Nucleus accumbens (tissue), 56 donors: Measurements from ENCODE around the gene RUFY2.

Experiments used
- DNase-seq, 56 donors: peaks; one replicate each; lab custom pipeline; 2025; lab: John Stamatoyannopoulos, UW

Gene RUFY2, protein sequence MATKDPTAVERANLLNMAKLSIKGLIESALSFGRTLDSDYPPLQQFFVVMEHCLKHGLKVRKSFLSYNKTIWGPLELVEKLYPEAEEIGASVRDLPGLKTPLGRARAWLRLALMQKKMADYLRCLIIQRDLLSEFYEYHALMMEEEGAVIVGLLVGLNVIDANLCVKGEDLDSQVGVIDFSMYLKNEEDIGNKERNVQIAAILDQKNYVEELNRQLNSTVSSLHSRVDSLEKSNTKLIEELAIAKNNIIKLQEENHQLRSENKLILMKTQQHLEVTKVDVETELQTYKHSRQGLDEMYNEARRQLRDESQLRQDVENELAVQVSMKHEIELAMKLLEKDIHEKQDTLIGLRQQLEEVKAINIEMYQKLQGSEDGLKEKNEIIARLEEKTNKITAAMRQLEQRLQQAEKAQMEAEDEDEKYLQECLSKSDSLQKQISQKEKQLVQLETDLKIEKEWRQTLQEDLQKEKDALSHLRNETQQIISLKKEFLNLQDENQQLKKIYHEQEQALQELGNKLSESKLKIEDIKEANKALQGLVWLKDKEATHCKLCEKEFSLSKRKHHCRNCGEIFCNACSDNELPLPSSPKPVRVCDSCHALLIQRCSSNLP

DNA sequence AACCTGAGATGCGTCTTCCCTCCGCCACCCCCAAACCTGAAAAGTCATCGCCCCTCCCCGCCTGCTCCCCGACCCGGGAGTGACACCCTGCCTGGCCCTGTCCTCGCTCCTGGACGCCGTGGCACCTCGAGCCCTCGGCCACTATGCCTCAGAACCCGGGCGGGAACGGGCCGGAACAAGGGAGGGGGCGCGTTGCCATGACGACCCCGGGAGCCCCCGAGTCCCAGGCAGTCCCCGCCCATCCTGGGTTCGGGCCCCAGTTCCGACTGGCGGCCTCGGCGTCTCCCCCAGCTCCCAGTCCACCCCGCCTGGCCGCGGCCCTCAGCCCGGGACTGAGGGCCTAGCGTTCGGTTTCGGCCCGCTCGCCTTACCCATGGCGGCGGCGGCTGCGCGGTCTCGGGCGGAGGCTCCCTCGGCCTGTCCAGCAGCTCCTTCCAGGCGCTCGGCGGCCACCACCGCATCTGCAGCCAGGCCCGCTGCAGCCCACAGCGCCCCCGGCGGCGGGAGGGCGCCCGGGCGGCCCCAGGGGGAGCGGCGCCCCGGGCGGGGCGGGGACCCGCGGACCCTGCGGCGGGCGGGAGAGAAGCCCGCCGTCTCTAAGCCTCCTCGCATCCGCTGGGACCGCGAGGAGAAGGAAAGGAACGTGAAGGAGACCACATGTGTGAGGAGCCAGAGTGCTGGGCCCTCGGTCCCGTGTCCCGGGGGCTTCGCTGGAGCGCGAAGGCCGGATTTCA is at the start of gene RUFY2:
Gene RUFY2, minus strand, starts transcription at position 463 of the 734 bp plus-strand sequence. Its CDS starts 88 bp downstream, at position 375.
- peak in 54 of 56 donors; percentile 20 to 93 (median 80) for DNase-seq

DNA sequence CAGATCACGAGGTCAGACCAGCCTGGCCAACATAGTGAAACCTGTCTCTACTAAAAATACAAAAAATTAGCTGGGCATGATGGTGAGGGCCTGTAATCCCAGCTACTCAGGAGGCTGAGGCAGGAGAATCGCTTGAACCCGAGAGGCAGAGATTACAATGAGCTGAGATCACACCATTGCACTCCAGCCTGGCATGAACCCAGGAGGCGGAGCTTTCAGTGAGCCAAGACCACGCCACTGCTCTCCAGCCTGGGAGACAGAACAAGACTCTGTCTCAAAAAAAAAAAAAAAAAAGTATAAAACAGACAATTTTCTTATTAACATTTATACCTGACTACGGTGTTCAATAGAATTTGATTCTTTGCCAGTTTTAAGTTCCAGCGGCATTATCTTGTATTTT is 42.6 kb upstream of the RUFY2 start:
- peak in 15 of 56 donors; percentile 0 to 41 (median 8) for DNase-seq

DNA sequence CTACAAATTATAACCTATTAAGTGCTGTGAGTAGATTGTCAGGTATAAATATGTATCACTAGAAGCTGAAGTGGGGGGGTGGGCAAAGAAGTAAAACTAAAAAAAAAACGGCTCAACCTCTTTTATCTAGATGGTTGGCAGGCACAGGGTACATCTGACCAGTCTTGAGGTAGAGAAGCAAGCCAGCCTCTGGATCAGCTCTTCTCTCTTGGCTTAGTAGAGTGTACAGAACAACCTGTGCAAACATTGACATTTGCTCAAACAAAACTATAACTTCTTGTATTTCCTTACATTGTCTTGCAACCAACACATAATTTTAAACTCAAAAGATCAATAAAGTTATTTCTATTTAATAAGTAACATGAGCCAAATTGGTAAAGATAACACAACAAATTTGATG is 39.1 kb upstream of the RUFY2 start:
- no peak for DNase-seq

DNA sequence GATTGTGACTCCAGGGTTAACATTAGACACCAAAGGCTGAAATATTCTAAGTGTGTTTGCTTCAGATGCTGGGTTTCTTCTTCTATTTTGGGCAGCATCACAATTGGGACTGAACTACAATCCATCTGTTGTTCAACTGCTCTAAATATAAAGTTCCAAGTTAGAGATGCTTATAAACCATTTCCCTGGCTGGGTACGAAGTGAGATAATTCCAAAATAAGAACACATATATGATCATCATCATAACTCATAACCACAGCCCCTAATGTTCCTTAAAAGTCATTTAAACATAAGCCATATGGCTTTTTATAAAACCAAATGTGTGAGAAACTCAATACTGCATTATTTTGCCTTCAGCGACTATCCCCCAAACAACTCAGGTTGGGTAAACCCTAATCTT is 35.9 kb upstream of the RUFY2 start:
- DNase-seq, result no peak

DNA sequence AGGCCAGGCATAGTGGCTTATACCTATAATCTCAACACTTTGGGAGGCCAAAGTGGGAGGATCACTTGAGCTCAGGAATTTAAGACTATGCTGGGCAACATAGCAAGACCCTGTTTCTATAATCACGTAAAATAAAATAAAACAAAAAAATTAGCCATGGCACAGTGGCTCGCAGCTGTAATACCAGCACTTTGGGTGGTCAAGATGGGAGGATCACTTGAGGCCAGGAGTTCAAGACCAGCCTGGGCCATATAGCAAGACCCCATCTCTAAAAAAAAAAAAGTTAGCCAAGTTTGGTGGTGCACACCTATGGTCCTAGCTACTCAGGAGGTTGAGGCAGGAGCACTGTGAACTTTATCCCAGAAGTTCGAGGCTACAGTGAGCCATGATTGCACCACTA is 33.8 kb upstream of the RUFY2 start:
- no peak for DNase-seq

DNA sequence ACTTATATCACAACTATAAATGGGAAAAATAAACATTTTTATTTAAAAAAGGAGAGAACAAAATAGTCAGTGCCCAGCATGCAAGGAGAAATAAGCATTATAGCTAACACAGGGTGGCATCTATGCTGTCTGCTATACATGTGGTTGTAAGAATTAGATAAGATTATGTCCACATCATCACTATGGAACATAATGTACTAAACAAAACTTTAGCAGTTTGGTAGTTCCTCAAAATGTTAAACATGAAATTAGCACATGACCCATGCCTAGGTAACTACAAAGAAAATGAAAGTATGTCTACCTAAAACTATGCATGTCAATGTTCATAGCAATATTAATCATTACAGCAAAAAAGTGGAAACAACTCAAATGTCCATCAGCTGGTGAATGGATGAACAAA is 28.7 kb upstream of the RUFY2 start:
- DNase-seq, result no peak

DNA sequence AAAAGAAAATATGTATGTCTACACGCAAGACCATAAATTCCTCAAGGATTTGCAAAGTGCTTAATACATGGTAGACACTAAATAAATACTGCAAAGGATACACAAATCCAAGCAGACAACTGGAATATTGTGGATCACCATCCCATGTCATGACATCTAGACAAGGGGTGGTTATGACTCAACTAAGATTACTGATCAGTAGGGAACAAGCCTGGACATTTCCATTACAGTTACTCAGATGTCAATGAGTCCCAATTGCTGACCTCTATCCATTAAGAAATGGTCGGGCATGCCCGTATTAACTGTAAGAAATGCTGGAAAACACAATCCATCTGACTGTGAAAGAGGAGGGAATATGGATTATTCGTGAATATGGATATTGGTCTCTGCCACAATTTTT is 27.6 kb upstream of the RUFY2 start:
- DNase-seq, result no peak

DNA sequence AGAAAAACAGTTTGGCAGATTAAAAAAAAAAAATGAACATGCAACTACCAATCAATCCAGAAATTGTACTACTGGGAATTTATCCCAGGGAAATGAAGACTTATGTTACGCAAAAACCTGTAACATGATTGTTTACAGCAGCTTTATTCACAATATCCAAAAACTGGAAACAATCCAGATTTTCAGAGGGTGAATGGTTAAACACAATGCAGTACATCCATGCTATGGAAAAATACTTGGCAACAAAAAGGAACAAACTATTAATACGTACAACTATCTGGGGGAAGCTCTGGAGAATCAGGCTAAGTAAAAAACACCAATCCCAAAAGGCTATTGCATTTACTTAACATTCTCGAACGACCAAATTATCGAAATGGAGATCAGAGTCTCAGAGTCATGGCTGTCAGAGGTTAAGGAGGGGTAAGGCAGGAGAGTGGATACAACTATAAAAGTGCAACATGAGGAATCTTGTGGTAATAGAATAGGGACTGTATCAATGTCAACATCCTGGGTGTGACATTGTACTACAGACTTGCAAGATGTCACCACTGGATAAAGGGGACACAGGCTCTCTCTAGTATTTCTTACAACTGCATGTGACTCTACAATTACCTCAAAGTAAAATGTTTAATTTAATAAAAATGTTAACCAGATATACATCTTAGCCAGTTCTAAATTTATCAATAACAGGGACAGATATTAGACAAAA is 21.5 kb upstream of the RUFY2 start:
- no peak for DNase-seq

DNA sequence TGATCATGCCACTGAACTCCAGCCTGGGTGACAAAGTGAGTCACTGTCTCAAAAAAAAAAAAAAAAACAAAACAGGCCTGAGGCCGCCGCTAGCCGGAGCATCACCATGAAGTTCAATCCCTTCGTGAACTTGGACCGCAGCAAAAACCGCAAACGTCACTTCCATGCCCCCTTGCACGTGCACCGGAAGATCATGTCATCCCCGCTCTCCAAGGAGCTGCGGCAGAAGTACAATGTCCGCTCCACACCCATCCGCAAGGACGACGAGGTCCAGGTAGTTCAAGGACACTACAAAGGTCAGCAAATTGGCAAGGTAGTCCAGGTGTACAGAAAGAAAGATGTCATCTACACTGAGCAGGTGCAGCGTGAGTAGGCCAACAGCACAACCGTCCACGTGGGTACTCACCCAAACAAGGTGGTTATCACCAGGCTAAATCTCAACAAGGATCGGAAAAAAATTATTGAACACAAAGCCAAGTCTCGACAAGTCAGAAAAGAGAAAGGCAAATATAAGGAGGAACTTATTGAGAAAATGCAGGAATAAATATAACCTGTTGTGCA is 17.5 kb upstream of the RUFY2 start:
- no peak for DNase-seq

DNA sequence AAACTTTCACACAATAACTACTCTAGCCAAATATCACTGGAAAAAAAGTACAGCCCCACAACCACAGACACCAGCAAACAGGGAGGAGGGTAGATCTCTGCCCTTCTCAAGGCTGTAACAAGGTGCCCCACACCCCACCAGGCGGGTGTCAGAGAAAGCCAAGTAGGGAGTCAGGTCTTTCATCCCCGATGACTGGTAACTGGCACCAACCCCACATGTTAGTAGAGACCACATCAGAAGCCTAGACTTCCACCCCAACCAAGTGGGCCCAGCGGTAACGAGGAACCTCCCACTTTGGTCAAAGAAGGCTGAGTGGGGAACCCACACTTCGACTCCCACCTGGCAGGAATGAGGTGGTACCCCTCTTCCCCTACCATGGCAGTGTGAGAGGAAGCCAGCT is 16.4 kb upstream of the RUFY2 start:
- DNase-seq, result no peak

DNA sequence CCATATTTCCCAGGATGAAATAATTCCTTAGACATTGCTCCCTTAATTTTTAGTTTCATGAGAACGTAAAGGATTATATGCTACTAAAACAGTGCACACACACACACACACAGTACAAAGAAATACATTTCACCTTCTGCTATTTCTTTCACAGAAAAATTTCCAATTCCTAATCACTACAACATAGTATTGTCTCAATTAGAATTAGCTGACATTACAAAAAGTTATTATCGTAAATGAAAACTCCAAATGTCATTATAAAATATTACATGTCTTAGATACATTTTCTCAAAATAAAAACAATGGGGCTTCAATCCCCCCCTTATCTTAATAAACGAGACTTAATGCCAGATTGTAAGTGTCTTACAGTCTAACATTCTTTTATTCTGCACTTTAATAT is 12.3 kb upstream of the RUFY2 start:
- DNase-seq, result no peak

DNA sequence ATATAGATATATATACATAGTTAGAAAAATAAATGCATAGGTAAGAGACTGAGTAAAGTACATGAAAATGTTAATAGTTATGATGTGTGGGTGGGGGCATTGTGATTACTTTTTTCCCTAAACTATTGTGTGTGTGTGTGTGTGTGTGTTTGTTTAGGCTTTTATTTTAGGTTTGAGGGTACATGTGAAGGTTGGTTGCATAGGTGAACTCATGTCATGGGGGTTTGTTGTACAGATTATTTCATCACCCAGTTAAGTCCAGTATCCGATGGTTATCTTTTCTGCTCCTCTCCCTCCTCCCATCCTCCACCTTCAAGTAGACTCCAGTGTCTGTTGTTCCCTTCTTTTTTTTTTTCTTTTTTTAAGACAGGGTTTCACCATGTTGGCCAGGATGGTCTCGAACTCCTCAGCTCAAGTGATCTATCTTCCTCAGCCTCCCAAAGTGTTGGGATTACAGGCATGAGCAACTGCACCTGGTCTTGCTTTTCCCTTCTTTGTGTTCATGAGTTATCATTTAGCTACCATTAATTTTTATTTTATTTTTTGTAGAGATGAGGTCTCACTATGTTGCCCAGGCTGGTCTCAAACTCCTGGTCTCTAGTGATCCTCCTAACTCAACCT is 1.9 kb upstream of the RUFY2 start:
- DNase-seq, result no peak

DNA sequence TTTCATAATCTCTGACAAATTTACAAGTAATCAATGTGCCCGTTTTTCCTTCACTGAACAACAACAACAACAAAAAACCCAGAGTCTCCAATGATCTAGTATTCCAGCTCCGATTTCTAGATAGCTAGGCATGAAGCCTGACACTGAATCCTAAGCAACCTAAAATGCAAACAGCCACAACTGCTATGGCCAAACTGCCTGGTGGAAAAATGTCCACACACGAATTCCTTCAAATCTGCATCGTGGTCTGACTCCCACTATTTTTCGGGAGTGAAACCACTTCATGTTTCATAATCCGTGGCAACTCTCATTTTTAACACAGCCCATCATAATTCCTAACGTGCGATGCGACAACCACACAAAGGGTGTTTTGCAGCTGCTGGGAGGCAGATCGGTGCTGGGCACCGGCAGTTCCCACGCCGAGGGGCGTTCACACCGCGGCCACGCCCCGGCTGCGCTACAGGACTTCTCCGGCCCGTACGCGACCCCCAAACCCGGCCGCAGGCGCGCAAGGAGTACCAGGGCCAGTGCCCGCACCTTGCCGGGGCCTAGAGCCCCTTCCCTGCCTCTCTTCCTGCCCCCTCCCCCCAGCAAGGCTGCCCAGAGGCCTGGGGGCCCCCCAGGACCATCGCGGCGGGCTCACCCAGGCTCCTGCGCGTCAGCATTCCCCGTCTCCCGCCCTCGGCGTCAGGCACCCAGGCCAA is 814 bp downstream of the RUFY2 start:
- DNase-seq, result peak in 42 of 56 donors; percentile 5 to 75 (median 54)

DNA sequence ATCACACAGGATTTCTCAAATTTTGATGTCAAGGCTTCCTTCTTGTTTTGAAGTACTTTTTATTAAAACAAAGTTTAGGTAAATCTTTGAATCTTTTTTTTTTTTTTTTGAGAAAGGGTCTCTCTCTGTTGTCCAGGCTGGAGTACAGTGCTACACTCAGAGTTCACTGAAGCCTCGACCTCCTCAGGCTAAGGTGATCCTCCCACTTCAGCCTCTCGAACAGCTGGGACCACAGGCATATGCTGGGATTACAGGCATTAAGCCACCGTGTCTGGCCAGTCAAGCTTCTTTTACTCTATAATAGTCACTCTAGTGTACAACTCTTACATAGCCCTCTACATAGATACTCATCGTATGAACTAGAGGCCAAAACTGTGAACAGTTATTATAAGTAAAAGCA is 3.4 kb downstream of the RUFY2 start:
- DNase-seq, result no peak

DNA sequence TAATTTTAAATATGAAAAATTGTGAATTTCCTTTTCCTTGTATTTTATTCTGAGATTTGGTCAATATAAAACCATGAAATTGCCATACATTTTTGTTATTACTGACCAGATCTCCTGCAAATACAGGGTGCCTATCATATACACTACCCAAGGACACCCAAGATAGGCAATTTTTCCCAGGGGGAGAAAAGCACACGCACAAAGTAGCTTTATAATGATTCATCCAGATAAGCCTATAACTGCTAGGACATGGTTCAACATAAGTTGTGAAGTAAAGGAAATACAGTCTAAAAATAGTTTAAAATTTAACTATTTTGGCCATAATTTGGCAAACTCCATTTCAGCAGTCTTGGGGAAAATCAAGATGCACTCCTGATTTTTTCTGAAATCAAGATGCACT is 4.8 kb downstream of the RUFY2 start:
- no peak for DNase-seq

DNA sequence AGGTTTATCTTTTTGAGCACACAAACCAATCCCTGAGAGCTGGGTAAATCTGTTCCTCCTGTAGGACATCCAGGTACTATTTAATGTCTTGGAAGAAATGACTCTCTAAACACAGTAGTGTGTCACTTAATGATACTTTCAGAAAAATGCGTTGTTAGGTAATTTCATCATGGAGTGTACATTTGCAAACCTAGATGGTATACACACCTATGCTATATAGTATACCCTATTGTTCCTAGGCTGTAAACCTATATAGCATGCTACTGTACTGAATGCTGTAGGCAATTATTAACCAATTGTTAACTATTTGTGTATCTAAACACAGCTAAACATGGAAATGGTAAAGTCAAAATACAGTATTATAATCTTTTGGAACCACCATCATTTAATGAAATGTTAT is 10.1 kb downstream of the RUFY2 start:
- no peak for DNase-seq

DNA sequence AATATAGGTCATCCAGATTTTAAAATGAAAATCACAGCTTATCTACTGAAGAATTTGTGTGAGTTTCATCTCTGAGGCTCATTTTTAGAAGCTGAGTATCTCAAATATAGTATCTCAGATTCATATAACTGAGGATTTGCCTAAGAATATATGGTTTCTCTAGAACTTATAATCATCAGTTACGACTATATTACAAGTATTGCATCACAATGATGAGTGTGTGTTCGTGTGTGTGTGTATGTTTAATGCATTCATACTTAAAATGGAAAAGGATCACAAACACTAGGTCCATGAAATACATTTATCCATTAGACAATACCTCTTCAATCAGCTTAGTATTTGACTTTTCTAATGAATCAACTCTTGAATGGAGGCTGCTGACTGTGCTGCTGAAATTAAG is 21.3 kb downstream of the RUFY2 start:
- no peak for DNase-seq

DNA sequence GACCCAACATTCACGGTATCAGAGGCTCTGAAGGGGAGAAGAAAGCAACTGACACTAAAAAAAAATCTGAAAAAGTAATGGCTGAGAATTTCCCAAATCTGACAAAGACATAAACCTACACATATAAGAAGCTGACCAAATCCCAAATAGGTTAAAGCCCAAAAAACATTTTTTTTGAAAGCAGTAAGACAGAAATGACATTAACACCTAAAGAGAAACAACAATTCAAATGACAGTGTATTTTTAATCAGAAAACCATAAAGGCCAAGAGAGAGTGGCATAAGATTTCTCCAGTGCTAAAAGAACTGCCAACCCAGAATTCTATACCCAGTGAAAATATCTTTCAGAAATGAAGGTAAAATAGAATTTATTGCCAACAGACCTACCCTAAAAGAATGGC is 35.5 kb downstream of the RUFY2 start:
- no peak for DNase-seq

DNA sequence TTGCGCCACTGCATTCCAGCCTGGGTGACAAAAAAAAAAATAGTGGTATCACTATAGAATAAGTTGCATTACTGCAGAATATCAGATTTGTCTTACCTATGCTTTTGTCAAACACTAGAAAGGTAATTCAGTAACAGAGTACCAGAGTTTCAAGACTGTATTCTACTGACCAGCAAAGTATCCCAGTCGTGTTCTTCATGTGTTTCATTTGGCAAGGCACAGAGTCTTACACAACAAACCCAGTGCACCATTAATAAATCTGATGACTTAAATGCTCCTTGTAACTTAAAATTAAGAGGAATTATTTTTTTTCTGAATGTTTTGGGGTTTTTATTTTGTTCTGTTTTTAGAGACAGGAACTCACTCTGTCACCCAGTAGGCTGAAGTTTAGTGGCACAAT is 40.0 kb downstream of the RUFY2 start:
- DNase-seq, result no peak

DNA sequence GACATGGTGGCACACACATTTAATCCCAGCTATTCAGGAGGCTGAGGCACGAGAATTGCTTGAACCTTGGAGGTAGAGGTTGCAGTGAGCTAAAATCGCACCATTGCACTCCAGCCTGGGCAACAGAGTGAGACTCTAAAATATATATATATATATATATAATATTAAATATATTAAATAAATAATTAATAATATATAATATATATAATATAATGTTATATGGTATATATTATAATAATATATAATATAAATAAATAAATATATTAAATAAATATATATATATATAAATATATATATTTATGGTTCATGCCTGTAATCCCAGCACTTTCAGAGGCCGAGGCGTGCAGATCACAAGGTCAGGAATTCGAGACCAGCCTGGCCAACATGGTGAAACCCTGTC is 40.5 kb downstream of the RUFY2 start:
- no peak for DNase-seq
